GM11168 (cell line): ENCODE measurements around the gene RNF141.

Experiments used
- in situ Hi-C: fragments of 300-500 bp; cut with MboI; formaldehyde crosslinking; loops from one replicate; pipeline ENCODE4 v1.12.0; 2022; ENCODE audit warnings: low sequenced_read_pairs; ENCODE audit not compliant: unreplicated experiment

The RNF141 gene

GRCh38 chr11:10540915-10541560, at the start of gene RNF141:
Gene RNF141, minus strand, starts transcription at chr11:10541187. Its CDS starts 7,029 bp downstream, at chr11:10534158.
- in situ Hi-C loops, result no loop called here

- in situ Hi-C loops, result no loop called here
Measured at GRCh38 chr11:10590218-10590915, 49.4 kb upstream of the RNF141 start.

- in situ Hi-C loops, result no loop called here
Measured at GRCh38 chr11:10588904-10589303, 47.9 kb upstream of the RNF141 start.

- in situ Hi-C loops, result no loop called here
Measured at GRCh38 chr11:10587995-10588394, 47.0 kb upstream of the RNF141 start.

GRCh38 chr11:10587388-10587787, 46.4 kb upstream of the RNF141 start:
- in situ Hi-C loops, result no loop called here

GRCh38 chr11:10584071-10584501, 43.1 kb upstream of the RNF141 start:
- in situ Hi-C loops, result no loop called here

GRCh38 chr11:10581481-10582019, 40.6 kb upstream of the RNF141 start:
- in situ Hi-C loops, result no loop called here

- in situ Hi-C loops, result no loop called here
Measured at GRCh38 chr11:10580623-10581022, 39.6 kb upstream of the RNF141 start.

GRCh38 chr11:10579700-10580099, 38.7 kb upstream of the RNF141 start:
- in situ Hi-C loops, result no loop called here

GRCh38 chr11:10576035-10576398, 35.0 kb upstream of the RNF141 start:
- in situ Hi-C loops, result no loop called here

- in situ Hi-C loops, result no loop called here
Measured at GRCh38 chr11:10575346-10576034, 34.5 kb upstream of the RNF141 start.

- in situ Hi-C loops, result no loop called here
Measured at GRCh38 chr11:10573556-10573955, 32.6 kb upstream of the RNF141 start.

- in situ Hi-C loops, result no loop called here
Measured at GRCh38 chr11:10573028-10573427, 32.0 kb upstream of the RNF141 start.

- in situ Hi-C loops, result no loop called here
Measured at GRCh38 chr11:10572533-10572932, 31.5 kb upstream of the RNF141 start.

- in situ Hi-C loops, result no loop called here
Measured at GRCh38 chr11:10568486-10568941, 27.5 kb upstream of the RNF141 start, which contains the start of gene LYVE1. Gene LYVE1, minus strand, starts transcription at chr11:10568665. Its CDS starts 133 bp downstream, at chr11:10568532.

GRCh38 chr11:10567446-10567845, 26.5 kb upstream of the RNF141 start:
- in situ Hi-C loops, result no loop called here

- in situ Hi-C loops, result no loop called here
Measured at GRCh38 chr11:10566257-10566957, 25.4 kb upstream of the RNF141 start.

GRCh38 chr11:10565493-10565892, 24.5 kb upstream of the RNF141 start:
- in situ Hi-C loops, result no loop called here

GRCh38 chr11:10564696-10565318, 23.8 kb upstream of the RNF141 start:
- in situ Hi-C loops, result no loop called here

GRCh38 chr11:10564030-10564429, 23.0 kb upstream of the RNF141 start:
- in situ Hi-C loops, result no loop called here
